Epithelial cell of prostate (primary cell): ENCODE data around the gene SS18L1.
A peak's percentile ranks its signal among the peaks of the same experiment; 100 is the strongest.

ENCODE experiments used
- DNase-seq: peaks from one replicate; pipeline ENCODE4 v3.0.0-alpha.2; 2011; ENCODE audit warnings: low read depth, low spot score
- H3K27ac ChIP-seq: fragments of 450-650 bp; 2 replicates; pipeline ENCODE4 v1.5.1; 2017; ENCODE audit warnings: mild to moderate bottlenecking

Gene SS18L1

GRCh38 chr20:62119591-62120364 is 23.8 kb upstream of the SS18L1 start:
- no peak overlapping the region for H3K27ac ChIP-seq
- no peak for DNase-seq

GRCh38 chr20:62120365-62120762 is 23.2 kb upstream of the SS18L1 start:
- no peak overlapping the region for H3K27ac ChIP-seq
- no peak for DNase-seq

- no peak for DNase-seq
- H3K27ac ChIP-seq, result peak overlapping the region; percentile 88
Observed at GRCh38 chr20:62120990-62121775, 22.4 kb upstream of the SS18L1 start.

- peak within 1 kb of the TSS; percentile 88 for H3K27ac ChIP-seq
- DNase-seq, result peak; percentile 84
Observed at GRCh38 chr20:62121776-62122653, 21.6 kb upstream of the SS18L1 start, which contains the start of gene LSM14B. Gene LSM14B, plus strand, starts transcription at chr20:62122475. Its CDS starts 192 bp downstream, at chr20:62122667.

- DNase-seq, result no peak
- H3K27ac ChIP-seq, result peak overlapping the region; percentile 88
Observed at GRCh38 chr20:62122654-62123449, 20.7 kb upstream of the SS18L1 start.

- no peak for DNase-seq
- H3K27ac ChIP-seq, result no peak overlapping the region
Observed at GRCh38 chr20:62123450-62124118, 20.0 kb upstream of the SS18L1 start.

- H3K27ac ChIP-seq, result no peak overlapping the region
- no peak for DNase-seq
Observed at GRCh38 chr20:62126141-62126540, 17.4 kb upstream of the SS18L1 start.

- no peak overlapping the region for H3K27ac ChIP-seq
- no peak for DNase-seq
Observed at GRCh38 chr20:62127799-62128198, 15.8 kb upstream of the SS18L1 start.

- DNase-seq, result no peak
- H3K27ac ChIP-seq, result no peak overlapping the region
Observed at GRCh38 chr20:62128502-62128901, 15.1 kb upstream of the SS18L1 start.

GRCh38 chr20:62129731-62130531 is 13.6 kb upstream of the SS18L1 start:
- no peak for DNase-seq
- H3K27ac ChIP-seq, result no peak overlapping the region

- no peak for DNase-seq
- no peak overlapping the region for H3K27ac ChIP-seq
Observed at GRCh38 chr20:62131560-62132320, 11.8 kb upstream of the SS18L1 start.

- no peak overlapping the region for H3K27ac ChIP-seq
- no peak for DNase-seq
Observed at GRCh38 chr20:62132421-62132820, 11.1 kb upstream of the SS18L1 start.

- H3K27ac ChIP-seq, result no peak overlapping the region
- no peak for DNase-seq
Observed at GRCh38 chr20:62133051-62133845, 10.3 kb upstream of the SS18L1 start.

- H3K27ac ChIP-seq, result no peak overlapping the region
- no peak for DNase-seq
Observed at GRCh38 chr20:62133864-62134263, 9.7 kb upstream of the SS18L1 start.

GRCh38 chr20:62134735-62135231 is 8.8 kb upstream of the SS18L1 start:
- H3K27ac ChIP-seq, result no peak overlapping the region
- no peak for DNase-seq

GRCh38 chr20:62135573-62136266 is 7.8 kb upstream of the SS18L1 start:
- DNase-seq, result no peak
- no peak overlapping the region for H3K27ac ChIP-seq
